Sigmoid colon (tissue), 4 donors: ENCODE measurements around the gene CCDC122.

Experiments
- EP300 ChIP-seq, 4 donors: sonication (generic); formaldehyde crosslinking; IDR thresholded peaks; one replicate each; pipeline ENCODE4 v1.6.1; 2017; ENCODE audit warnings: antibody characterized with exemption in 4 of 4
- POLR2A ChIP-seq, 2 donors: fragments of 450-650 bp; IDR thresholded peaks; one replicate each; pipeline ENCODE4 v1.6.1; 2016; ENCODE audit warnings: antibody characterized with exemption in 2 of 2, mild to moderate bottlenecking in 2 of 2, moderate library complexity in 2 of 2
- POLR2AphosphoS5 ChIP-seq, 4 donors: sonication (generic); formaldehyde crosslinking; IDR thresholded peaks; one replicate each; pipeline ENCODE4 v1.6.1; 2017; ENCODE audit warnings: antibody characterized with exemption in 4 of 4
- TF ChIP-seq, protein P1 (sequence below), 4 experiments: fragments of 450-650 bp in 3 of 4; fragments of 200-600 bp in 1 of 4; IDR thresholded peaks; one replicate each; pipeline ENCODE4 v1.5.1; 2016 to 2019; ENCODE audit warnings: antibody characterized with exemption in 4 of 4, mild to moderate bottlenecking in 3 of 4, moderate library complexity in 2 of 4

DNA sequence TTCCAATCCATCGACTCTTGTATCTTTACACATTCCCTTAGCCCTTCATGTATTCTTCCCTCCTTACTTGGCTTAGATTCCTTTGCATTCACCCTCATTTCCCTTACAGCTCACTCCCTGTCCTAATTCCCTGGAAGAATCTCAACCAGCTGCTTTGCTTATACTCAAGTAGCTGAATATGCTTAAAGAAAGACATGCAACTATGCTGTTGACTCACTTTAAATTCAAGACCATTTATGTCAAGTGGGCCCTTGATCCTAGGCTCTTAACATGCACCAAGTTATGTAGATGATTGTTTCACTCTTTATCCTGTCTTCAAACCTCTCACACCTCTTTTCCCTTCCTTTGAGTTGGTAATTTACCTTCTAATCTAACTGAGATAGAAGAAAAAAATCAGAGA lies 7.4 kb downstream of the CCDC122 start:
- TF ChIP-seq, protein P1, sequence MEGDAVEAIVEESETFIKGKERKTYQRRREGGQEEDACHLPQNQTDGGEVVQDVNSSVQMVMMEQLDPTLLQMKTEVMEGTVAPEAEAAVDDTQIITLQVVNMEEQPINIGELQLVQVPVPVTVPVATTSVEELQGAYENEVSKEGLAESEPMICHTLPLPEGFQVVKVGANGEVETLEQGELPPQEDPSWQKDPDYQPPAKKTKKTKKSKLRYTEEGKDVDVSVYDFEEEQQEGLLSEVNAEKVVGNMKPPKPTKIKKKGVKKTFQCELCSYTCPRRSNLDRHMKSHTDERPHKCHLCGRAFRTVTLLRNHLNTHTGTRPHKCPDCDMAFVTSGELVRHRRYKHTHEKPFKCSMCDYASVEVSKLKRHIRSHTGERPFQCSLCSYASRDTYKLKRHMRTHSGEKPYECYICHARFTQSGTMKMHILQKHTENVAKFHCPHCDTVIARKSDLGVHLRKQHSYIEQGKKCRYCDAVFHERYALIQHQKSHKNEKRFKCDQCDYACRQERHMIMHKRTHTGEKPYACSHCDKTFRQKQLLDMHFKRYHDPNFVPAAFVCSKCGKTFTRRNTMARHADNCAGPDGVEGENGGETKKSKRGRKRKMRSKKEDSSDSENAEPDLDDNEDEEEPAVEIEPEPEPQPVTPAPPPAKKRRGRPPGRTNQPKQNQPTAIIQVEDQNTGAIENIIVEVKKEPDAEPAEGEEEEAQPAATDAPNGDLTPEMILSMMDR (IDR thresholded peaks at IDR 0.05), result no peak
- TF ChIP-seq POLR2AphosphoS5 (IDR thresholded peaks at IDR 0.05), result no peak
- no peak for TF ChIP-seq POLR2A (IDR thresholded peaks at IDR 0.05)
- no peak for TF ChIP-seq EP300 (IDR thresholded peaks at IDR 0.05)
